GM21526 (cell line): ENCODE data around the gene MCM6.
"Not testable (repeated sequence)": the region's sequence is repeated elsewhere in the genome, so short reads cannot be mapped to it uniquely, and the experiment has no call there.

Experiments used
- ATAC-seq: cut with Tn5 transposase; IDR thresholded peaks from one replicate; pipeline ENCODE4 v1.9.1; 2021; ENCODE audit warnings: moderate library complexity; ENCODE audit not compliant: unreplicated experiment, low FRiP score

Gene MCM6

DNA sequence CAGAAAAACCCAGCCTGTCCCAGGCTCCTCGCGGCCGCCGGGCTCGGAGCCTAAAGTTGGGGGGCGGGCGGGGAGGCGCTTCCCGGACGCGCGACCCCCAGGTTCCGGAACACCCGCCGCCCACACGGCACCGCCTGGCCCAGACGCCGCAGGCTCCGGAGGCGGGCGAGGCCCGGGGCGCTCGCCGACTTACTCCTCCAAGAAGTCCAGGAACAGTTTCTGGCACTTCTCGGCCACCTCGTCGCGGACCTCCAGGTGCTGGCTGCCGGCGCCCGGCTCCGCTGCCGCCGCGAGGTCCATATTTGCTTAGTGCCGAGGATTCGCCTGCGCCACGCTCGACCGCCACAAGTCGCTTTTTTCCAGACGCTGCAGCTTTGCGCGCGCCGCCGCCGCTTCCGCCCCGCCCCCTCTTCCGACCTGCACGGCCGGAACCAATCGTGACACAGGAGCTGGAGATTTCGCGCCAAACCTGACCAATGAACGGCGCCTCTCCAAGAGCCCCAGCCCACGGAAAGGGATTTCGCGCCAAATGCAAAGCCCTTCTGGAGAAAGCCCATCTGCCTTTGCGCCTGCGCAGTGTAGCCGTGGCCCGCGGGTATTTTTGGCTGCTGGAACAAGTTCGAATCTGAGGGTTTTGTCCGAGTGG lies at the start of gene MCM6:
Gene MCM6 (minus strand): TSS at position 378 of the 646 bp plus-strand sequence. CDS start 78 bp downstream, at position 300.
- peak; percentile 88 for ATAC-seq

DNA sequence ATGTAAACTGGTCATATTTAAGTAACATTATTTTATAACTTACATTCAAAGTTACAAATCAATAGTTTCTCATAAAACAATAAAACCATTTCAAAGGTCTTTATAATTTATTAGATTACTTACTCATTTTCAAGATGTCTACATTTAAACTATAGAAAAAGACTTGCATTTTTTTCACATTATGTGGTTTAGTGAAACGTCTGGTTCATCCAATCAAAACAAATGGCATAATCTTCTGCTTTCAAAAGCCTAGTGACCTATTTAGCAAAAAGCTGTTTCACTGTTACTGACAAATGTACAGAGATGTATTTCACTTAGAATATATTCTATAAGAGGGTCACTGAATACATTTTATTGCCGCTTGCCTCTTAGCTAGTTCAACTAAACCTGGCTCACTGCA lies 49.3 kb upstream of the MCM6 start:
- ATAC-seq: no peak

DNA sequence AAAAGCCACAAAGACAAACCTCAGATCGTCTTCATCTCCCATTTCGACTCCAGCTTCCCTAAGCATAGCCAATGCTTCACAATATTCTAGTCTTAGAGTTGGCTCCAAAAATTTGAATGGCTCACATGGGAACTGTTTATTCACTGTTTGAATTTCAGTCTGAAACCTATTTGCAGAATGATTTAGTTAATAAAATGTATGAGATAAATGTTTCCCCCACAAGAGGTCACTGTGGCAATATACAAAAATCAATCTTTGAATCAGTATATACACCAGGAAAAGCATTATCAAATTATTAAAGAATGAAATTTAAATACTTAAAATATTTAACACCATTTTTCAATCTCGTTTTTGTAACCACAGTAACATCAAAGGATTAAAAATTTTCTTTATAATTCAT lies 40.0 kb upstream of the MCM6 start:
- no peak for ATAC-seq

DNA sequence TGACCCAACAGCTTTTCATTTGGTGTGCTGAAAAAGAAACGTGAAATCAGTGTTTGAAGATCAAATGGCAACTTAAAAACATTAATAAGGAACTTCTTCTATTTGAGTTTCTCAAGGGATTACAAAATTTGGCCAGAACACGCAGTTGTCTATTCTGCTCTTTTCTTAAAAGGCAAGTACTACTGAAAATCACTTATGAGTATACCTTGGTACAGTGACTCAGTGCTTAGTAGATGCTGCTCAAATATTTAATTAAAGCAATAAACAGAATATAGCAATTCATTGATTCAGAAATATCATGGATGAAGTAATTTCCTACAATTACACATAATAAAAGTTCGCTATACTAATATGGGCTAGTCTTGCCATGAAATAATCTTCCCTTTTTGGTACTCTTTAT lies 38.2 kb upstream of the MCM6 start:
- ATAC-seq: no peak

DNA sequence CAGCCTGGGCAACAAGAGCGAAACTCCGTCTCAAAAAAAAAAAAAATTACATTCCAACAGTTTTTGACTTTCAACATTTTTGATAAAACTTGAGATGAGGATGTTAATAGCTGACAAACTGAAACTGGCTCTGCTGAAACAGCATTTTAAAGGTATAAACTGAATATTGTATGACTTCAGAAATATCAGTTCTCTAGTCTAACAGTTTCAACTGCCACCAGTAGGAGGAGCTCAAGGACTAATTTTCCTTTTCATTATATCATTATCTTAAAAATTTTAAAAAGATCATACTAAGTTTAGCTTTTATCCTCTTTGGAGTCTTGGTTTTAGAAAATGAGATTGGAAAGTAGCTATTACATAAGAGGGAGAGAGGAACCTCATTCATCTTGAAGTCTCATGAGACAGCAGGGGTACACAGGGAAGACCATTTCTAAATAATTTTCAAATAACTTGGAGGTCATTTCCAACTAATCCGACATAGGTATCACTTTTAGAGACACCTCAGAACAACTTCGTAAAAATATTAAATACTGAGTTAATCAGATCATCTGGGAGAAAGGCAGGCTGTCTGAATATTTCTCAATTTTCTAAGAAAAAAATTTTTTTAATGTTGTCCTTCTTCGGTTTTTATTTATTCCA lies 37.6 kb upstream of the MCM6 start:
- ATAC-seq: no peak

DNA sequence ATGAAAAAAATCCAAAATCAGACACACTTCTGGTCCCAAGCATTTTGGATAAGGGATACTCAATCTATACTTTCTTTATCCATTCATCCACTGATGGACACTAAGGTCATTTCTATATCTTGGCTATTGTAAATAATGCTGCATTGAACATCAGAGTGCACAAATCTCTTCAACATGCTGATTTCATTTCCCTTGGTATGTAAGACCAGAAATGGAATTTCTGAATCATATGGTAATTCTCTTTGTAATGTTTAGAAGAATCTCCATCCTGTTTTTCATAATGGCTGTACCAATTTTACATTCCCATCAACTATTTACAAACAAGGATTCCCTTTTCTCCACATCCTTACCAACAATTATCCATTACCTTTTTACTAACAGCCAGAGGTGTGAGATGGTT lies 33.7 kb upstream of the MCM6 start:
- ATAC-seq: no peak

DNA sequence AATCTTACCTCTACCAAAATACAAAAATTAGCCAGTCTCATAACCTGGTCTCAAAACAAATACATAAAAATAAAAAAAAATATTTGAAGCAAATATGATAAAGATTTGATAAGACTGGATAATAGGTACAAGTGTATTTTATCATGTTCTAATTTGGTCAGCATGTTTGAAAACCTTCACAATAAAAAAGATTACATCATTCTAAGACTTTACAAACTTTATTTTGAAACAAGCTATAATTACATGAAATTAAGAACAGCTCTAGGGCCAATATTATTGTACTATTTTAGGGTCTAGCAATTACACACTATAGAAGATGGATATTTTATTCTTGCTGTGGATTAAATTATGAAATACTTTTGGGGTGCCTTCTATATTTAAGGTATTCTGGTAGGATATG lies 29.4 kb upstream of the MCM6 start:
- ATAC-seq: no peak

DNA sequence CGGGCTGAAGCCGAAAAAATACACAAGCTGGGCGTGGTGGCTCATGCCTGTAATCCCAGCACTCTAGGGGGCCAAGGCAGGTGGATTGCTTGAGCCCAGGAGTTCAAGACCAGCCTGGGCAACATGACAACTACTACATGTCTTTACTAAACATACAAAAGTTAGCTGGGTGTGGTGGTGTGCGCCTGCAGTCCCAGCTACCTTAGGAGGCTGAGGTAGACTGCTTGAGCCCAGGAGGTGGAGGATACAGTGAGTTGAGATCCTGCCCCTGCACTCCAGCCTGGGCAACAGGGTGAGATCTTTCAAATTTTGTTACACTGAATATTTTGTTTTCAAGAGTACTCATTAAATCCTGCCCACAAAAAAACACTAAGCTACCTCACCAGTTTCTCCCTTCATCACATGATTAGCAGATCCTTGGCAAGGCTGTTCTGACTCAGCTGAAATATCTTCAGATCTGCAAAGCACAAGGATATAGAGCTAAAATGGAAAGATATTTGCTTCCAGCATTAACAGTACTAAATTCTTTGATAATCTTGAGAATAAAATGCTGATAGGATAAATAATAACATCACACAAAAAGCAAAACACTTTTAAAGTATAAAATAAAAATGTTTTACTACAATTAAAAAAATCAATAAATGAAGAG lies 28.2 kb upstream of the MCM6 start:
- no peak for ATAC-seq

DNA sequence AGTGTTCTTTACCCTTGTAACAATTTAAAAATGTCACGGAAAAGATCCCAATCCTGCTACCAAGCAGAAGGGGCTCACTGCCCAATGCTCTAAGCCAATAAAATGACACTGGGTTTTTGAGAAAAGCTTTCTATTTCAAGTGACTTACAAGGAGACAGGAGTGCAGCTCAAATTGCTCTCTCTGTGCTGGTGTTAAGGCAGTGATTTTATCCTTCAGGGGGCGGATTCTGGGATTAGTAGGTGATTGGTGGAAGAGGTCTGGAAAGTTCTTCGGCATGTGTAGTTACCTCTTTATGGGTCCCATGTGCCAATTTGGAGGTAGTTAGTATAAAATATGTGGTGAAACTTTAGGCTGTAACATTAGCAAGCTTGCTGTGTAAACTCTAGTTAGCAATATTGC lies 27.4 kb upstream of the MCM6 start:
- ATAC-seq: no peak

DNA sequence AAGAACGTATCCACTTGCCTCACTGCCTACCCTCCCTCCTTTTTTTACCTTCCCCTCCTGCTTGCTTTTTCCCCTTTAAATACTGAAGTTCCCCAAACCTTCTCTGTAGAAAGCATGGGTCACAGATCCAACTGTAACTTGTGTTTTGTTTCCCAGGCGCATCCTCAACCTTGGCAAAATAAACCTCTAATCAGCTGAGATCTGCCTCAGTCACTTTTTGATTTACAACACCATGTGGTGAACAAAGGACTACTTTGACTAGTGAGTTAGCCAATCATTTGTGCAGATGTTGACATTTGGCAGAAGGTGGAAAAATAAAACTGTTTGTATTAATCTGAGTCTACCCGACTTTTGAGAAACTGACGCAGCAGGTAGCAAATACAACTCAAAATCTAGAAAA lies 23.3 kb upstream of the MCM6 start:
- ATAC-seq: no peak

DNA sequence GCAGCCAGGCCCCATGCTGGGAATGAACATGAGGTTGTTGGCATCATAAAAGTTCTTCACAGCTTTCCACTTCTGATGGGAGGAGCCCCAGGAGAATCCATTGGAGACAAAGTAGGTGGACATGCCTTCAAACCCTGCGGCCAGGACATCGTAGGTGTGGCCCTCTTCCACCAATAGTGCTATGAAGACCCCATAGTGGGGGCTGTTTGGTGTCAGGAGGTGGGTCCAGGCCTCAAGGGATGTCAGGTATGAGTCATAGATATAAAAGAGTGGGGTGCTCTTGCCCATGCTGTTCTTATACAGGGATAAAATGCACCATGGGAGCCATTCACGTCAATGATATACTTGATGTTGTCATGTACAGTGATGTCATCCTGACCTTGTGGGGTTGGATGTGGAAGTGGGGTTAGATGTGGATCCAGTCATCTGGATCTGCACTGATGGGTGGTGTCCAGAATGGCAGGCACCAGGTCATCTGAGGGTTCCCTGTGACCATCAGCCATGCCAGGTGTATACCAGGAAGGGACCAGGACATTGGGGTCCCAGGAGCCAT lies 22.1 kb upstream of the MCM6 start:
- no peak for ATAC-seq

DNA sequence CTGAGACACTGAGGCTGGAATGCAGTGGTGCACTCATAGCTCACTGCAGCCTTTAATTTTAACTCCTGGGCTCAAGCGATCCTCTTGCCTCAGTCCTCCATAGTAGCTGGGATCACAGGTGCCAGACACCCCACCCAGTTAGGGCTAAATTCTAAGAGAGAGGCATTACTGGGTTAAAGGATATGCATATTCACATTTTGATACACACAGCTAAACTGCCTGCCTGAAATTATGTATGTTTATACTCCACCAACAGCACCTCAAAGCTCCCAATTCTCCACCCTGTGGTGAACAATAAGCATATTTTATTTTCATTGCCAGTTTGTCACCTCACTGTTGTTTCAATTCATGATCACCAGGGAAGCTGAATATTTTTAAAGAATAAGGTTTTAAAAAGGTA lies 18.7 kb upstream of the MCM6 start:
- no peak for ATAC-seq

DNA sequence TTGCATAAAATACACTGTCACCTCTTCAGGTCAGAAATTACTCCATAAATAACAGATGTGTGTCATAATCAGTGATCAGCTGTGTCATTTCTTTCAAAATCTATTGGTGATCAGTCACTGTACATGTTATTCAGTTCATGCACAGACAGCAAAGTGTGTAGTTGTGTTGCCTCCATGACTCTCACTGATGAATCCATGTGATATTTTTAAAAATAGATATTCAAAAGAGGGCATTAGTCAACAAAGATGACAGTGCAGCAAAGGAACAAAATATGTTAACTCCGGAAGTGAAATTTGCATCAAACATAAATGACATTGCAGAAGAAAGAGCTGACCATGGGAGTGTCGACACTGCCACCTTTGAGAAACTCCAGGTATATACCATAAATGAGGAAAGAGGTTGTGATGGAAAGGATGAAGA lies 17.1 kb upstream of the MCM6 start:
- ATAC-seq: no peak

DNA sequence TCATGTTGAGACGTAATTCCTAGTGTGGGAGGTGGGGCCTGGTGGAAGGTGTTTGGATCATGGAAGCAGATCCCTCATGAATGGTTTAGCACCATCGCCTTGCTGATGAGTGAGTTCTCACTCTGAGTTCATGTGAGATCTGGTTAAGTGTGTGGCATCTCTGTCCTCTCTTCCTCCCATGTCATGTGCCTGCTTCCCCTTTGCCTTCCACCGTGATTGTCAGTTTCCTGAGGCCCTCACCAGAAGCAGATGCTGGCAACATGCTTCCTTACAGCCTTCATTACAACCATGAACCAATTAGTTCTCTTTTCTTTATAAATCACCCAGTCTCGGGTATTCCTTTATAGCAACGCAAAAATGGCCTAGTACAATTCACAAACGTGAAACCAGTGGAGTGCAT lies 14.6 kb upstream of the MCM6 start:
- ATAC-seq: no peak

DNA sequence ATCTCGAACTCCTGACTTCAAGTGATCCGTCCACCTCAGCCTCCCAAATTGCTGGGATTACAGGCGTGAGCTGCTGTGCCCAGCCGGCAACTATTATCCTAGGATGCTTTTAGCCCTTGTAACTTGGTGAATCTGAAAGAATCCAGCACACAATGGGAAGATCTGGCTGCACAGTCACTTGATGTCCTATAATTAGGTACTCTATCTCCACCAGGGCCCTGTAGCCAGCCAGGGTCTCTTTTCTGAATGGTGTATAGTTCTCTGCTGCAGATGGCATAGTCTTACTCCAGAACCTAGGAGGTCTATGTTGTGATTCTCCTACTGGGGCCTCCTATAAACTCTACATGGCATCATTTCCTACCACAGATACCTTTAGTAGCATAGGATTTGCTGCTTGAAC lies 13.9 kb upstream of the MCM6 start:
- no peak for ATAC-seq

DNA sequence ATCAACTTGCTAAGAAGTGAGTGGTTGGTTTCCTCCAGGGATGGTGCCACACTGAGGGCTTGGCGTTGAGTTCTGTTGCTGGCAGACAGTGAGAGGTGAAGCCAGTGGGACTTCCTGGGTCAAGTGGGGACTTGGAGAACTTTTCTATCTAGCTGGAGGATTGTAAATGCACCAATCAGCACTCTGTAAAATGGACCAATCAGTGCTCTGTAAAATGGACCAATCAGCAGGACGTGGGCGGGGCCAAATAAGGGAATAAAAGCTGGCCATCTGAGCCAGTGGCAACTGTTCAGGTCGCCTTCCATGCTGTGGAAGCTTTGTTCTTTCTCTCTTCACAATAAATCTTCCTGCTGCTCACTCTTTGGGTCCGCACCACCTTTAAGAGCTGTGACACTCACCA lies 12.3 kb upstream of the MCM6 start:
- ATAC-seq: not testable (repeated sequence)

DNA sequence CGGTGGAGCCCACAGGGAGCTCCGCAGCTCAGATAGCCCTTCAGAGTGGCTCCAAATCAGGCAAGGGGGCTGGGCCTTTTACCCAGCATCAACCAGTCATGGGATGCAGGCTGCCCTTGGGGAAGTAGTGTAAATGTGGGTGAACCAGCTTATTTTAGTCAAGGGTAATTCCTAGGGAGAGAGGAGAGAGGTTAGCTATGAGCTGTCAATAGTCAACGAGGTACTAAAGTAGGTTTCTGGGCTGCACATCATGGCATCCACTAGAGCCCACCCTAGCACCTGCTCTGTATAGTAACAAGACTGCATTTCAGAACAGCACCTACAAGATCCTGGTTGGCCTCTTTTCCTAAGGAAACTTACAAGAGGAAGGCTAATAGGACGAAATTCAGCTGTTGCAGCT lies 9.5 kb upstream of the MCM6 start:
- no peak for ATAC-seq

DNA sequence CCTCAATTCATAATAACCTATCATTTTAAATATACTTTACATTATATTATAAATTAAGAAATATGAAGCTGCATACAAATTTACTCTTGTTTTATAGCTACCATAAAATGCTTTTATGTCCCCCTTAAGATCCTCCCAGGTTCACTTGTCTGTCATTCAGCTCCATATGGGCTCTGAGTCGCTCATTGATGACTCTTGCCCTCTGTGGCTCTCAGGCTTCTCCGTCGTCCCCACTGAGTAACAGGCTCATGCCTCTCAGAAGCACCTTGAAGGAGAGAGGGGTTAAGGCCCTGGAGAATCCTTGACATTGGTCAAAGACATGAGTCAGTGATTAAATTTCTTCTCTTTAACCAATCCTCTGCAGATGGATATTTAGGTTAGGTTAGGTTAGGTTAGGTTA lies 6.2 kb upstream of the MCM6 start:
- no peak for ATAC-seq

DNA sequence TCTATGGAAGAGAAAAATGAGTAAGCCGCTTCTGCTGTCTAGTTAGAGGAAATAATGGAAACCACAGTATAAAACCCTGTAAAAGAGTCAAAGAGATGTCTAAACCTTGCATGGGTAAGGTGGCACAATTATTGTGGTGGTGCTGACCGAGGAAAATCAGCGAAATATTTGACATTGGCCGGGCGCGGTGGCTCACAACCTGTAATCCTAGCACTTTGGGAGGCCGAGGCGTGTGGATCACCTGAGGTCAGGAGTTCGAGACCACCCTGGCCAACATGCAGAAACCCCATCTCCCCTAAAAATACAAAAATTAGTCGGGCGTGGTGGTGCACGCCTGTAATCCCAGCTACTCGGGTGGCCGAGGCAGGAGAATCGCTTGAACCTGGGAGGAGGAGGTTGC lies 527 bp upstream of the MCM6 start:
- not testable (repeated sequence) for ATAC-seq

DNA sequence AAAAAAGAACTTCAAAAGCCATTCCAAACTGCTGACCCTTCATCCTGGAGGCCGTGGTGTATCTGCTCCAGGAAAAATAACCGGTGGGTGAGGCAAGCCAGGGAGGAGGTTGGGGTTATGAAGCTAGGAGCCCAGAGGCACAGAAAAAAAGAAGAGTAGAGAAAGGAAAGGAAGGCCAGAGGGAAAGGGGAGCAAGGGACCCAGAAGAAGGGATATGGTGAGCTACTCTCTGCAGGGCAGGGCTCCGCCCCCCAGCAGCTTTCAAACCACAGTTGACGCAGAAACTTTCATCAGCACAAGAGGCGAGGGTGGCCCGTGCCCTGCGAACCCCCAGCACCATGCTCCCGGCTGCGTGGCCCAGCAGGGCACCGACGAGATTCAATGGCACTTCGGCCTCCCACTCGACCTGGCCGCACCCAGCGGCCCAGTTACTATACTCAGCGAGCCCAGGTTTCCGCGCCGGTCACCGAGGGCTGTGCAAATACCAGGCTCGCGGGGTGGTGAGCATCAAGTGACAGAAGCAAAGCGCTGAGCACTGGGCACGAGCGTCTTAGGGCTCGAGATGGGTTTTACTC lies 665 bp downstream of the MCM6 start:
- ATAC-seq: peak; percentile 56

DNA sequence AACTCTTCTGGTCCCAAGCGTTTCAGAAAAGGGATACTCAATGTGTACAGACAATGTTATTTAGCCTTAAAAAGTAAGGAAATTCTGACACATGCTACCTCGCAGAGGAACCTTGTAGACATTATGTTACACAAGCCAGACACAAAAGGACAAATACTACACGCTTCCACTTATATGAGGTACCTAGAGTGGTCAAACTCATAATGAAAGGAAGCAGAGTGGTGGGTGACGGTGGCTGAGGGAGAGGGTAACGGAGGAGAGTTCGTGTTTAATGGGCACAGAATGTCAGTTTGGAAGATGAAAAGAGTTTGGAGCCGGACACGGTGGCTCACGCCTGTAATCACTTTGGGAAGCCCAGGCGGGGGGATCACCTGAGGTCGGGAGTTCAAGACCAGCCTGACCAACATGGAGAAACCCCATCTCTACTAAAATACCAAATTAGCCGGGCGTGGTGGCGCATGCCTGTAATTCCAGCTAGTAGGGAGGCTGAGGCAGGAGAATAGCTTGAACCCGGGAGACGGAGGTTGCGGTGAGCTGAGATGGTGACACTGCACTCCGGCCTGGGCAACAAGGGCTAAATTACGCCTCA lies 1.4 kb downstream of the MCM6 start:
- no peak for ATAC-seq
